K562 (cell line): ENCODE data around the gene METTL23. TPM values are rescaled to one million over a fixed set of nuclear protein-coding genes. Genes with fewer than 3 reads are reported as not detected.
A peak's percentile ranks its signal among the peaks of the same experiment; 100 is the strongest.

Experiments used
- ATAC-seq: fragments of 200-7000 bp; cut with Tn5 transposase; 3 replicates; pipeline ENCODE4 v1.9.1; 2020; ENCODE audit warnings: moderate library complexity
- BruUV-seq: library from RNA; stranded (reverse); fragments of 400-500 nt; replicated peaks from 2 replicates; lab custom pipeline; 2021; lab: Mats Ljungman, UMichigan
- CTCF ChIA-PET: fragments of 300-600 bp; formaldehyde crosslinking; extraction: SDS; loops from one replicate; lab custom pipeline; 2021; ENCODE audit warnings: low intra/inter-chr PET ratio; lab: Yijun Ruan, JAX
- POLR2A ChIA-PET: fragments of 300-600, 350-650 bp; sonication (Branson Sonifier 250); formaldehyde crosslinking; extraction: SDS; loops from one replicate; lab custom pipeline; 2021; ENCODE audit warnings: antibody characterized with exemption, inconsistent platforms; lab: Yijun Ruan, JAX
- DNase-seq, 4 experiments: peaks; one replicate each; pipeline versions ENCODE4 v3.0.0 to v3.0.0-alpha.2; 2011 to 2018; ENCODE audit warnings: low spot score in 3 of 4, mixed read lengths in 3 of 4; ENCODE audit errors: extremely low read depth in 1 of 4
- FAIRE-seq: peaks from 2 replicates; lab custom pipeline; 2011; peaks lifted over from hg19 to GRCh38; lab: Jason Lieb, UNC
- H2AFZ ChIP-seq: 2 replicates; pipeline ENCODE4 v1.6.0; 2011; ENCODE audit warnings: low read depth, low read length, control low read depth, inconsistent platforms
- H3K27ac ChIP-seq: fragments of 200-600 bp; 3 replicates; pipeline ENCODE4 v1.8.0; 2011; ENCODE audit warnings: low read depth, mild to moderate bottlenecking, control low read depth, inconsistent platforms, low read length, moderate library complexity, mixed read lengths; ENCODE audit errors: extremely low read depth
- H3K27me3 ChIP-seq, 2 experiments: fragments of 300-600 bp in 1 of 2; 2 replicates in 1 of 2; 3 replicates in 1 of 2; pipeline versions ENCODE4 v1.6.0 to v1.8.0; 2011; ENCODE audit warnings: inconsistent platforms in 2 of 2, low read length in 2 of 2, mild to moderate bottlenecking in 1 of 2, mixed read lengths in 1 of 2, moderate library complexity in 1 of 2; ENCODE audit not compliant: control insufficient read depth in 2 of 2, insufficient read depth in 2 of 2
- H3K36me3 ChIP-seq: fragments of 300-600 bp; 3 replicates; pipeline ENCODE4 v1.8.0; 2011; ENCODE audit warnings: mild to moderate bottlenecking, low read length, inconsistent platforms; ENCODE audit not compliant: control insufficient read depth, insufficient read depth
- H3K4me1 ChIP-seq, 2 experiments: fragments of 200-600 bp in 1 of 2; replicated peaks in 1 of 2; 2 replicates in 1 of 2; 3 replicates in 1 of 2; pipeline versions ENCODE4 v1.5.1 to v1.8.0; 2011; ENCODE audit warnings: inconsistent platforms in 2 of 2, low read length in 2 of 2, mild to moderate bottlenecking in 1 of 2, mixed read lengths in 1 of 2, moderate library complexity in 1 of 2; ENCODE audit not compliant: control insufficient read depth in 2 of 2, insufficient read depth in 2 of 2
- H3K4me2 ChIP-seq: 2 replicates; pipeline ENCODE4 v1.6.1; 2011; ENCODE audit warnings: low read length, control low read depth, inconsistent platforms, mixed read lengths; ENCODE audit not compliant: insufficient read depth
- H3K4me3 ChIP-seq: fragments of 200-600 bp; sonication (generic), shearing (Covaris generic); 2 replicates; pipeline ENCODE4 v1.5.1; 2016; ENCODE audit warnings: control low read depth, inconsistent platforms
- H3K79me2 ChIP-seq: fragments of 200-600 bp; 3 replicates; pipeline ENCODE4 v1.8.0; 2011; ENCODE audit warnings: low read length, inconsistent platforms; ENCODE audit not compliant: control insufficient read depth, insufficient read depth
- H3K9ac ChIP-seq, 2 experiments: 2 replicates each; pipeline versions ENCODE4 v1.6.0 to v1.6.1; 2011; ENCODE audit warnings: low read depth in 2 of 2, low read length in 2 of 2, control low read depth in 1 of 2, inconsistent platforms in 1 of 2, mild to moderate bottlenecking in 1 of 2, mixed read lengths in 1 of 2; ENCODE audit not compliant: insufficient read depth in 1 of 2
- H3K9me1 ChIP-seq: one replicate; pipeline ENCODE4 v1.6.0; 2011; ENCODE audit warnings: inconsistent platforms, mild to moderate bottlenecking, low read length, moderate library complexity; ENCODE audit not compliant: control insufficient read depth, insufficient read depth
- H3K9me3 ChIP-seq: replicated peaks from 2 replicates; pipeline ENCODE4 v1.5.1; 2011; ENCODE audit warnings: low read depth, low read length, inconsistent platforms; ENCODE audit not compliant: control insufficient read depth, insufficient read depth
- H4K20me1 ChIP-seq: replicated peaks from 2 replicates; pipeline ENCODE4 v1.6.1; 2011; ENCODE audit warnings: low read length, inconsistent platforms, mixed read lengths; ENCODE audit not compliant: control insufficient read depth, insufficient read depth
- BRF2 ChIP-seq: IDR thresholded peaks from 3 replicates; pipeline ENCODE4 v1.6.1; 2011; ENCODE audit warnings: borderline replicate concordance, mild to moderate bottlenecking; ENCODE audit not compliant: insufficient read length, insufficient read depth
- ELF1 ChIP-seq: fragments of 200-800 bp; sonication (Bioruptor generic); IDR thresholded peaks from 2 replicates; pipeline ENCODE4 v1.6.1; 2016; ENCODE audit warnings: missing genetic modification characterization, missing compliant biosample characterization
- GTF2E2 ChIP-seq: fragments of 200-800 bp; sonication (Bioruptor generic); IDR thresholded peaks from 2 replicates; pipeline ENCODE4 v1.6.1; 2016; ENCODE audit warnings: missing genetic modification characterization, missing compliant biosample characterization
- MYBL2 ChIP-seq, 2 experiments: fragments of 450-650 bp in 1 of 2; sonication (generic) in 1 of 2; formaldehyde crosslinking in 1 of 2; IDR thresholded peaks; 2 replicates each; pipeline versions ENCODE4 v1.6.1 to v1.8.1; 2017 to 2022; ENCODE audit warnings: borderline replicate concordance in 1 of 2, inconsistent platforms in 1 of 2, low read depth in 1 of 2, mild to moderate bottlenecking in 1 of 2, missing genetic modification reagents in 1 of 2, moderate library complexity in 1 of 2
- PHF21A ChIP-seq: fragments of 450-650 bp; IDR thresholded peaks from 2 replicates; pipeline ENCODE4 v1.6.1; 2017; ENCODE audit warnings: low read depth, borderline replicate concordance
- RBM15 ChIP-seq: fragments of 200-400 bp; formaldehyde crosslinking; IDR thresholded peaks from 2 replicates; pipeline ENCODE4 v1.6.1; 2018; ENCODE audit warnings: mild to moderate bottlenecking, low read length, moderate library complexity; ENCODE audit not compliant: insufficient read depth
- SRSF1 ChIP-seq: fragments of 200-400 bp; formaldehyde crosslinking; IDR thresholded peaks from 2 replicates; pipeline ENCODE4 v1.6.1; 2017; ENCODE audit warnings: mild to moderate bottlenecking, low read depth, low read length, moderate library complexity
- XRCC4 ChIP-seq: IDR thresholded peaks from one replicate; pipeline ENCODE4 v1.6.1; 2011; ENCODE audit not compliant: insufficient read depth, insufficient read length; ENCODE audit errors: extremely low read depth
- ZBTB2 ChIP-seq: fragments of 450-650 bp; IDR thresholded peaks from 2 replicates; pipeline ENCODE4 v1.6.1; 2016; ENCODE audit warnings: antibody characterized with exemption
- ZFPM2 ChIP-seq: fragments of 250-450 bp; sonication (Bioruptor Pico); IDR thresholded peaks from 2 replicates; pipeline ENCODE4 v1.5.1; 2022; ENCODE audit warnings: mild to moderate bottlenecking
- ZHX1 ChIP-seq: fragments of 150-350 bp; conservative IDR thresholded peaks from 2 replicates; pipeline ENCODE4 v1.6.1; 2014; ENCODE audit warnings: low read length
- ZNF408 ChIP-seq: fragments of 250-450 bp; sonication (Bioruptor Pico); IDR thresholded peaks from 2 replicates; pipeline ENCODE4 v1.4.0; 2020; ENCODE audit warnings: low read depth, mild to moderate bottlenecking, moderate library complexity
- ZNF444 ChIP-seq: fragments of 250-450 bp; sonication (Bioruptor Pico); IDR thresholded peaks from 2 replicates; pipeline ENCODE4 v1.4.0; 2020; ENCODE audit warnings: mild to moderate bottlenecking, moderate library complexity
- ZNF445 ChIP-seq: fragments of 250-450 bp; sonication (Bioruptor Pico); IDR thresholded peaks from 2 replicates; pipeline ENCODE4 v1.4.0; 2020; ENCODE audit warnings: low read depth, mild to moderate bottlenecking, moderate library complexity
- ZNF699 ChIP-seq: fragments of 250-450 bp; sonication (Bioruptor Pico); IDR thresholded peaks from 2 replicates; pipeline ENCODE4 v1.8.0; 2021; ENCODE audit warnings: mild to moderate bottlenecking, moderate library complexity; ENCODE audit not compliant: insufficient replicate concordance
- ZZZ3 ChIP-seq: fragments of 450-650 bp; IDR thresholded peaks from 2 replicates; pipeline ENCODE4 v1.6.1; 2016; ENCODE audit warnings: antibody characterized with exemption, mild to moderate bottlenecking, moderate library complexity
- WGBS: fragments of 100-300 bp; shearing (Covaris generic); methylation state at CpG from one replicate; pipeline ENCODE4 v1.1.6; 2016; ENCODE audit warnings: low coverage, mixed read lengths; ENCODE audit not compliant: insufficient coverage; ENCODE audit errors: missing lambda C conversion rate; 5-methylcytosine and 5-hydroxymethylcytosine counted together
- in situ Hi-C: fragments of 300-500 bp; cut with MboI; formaldehyde crosslinking; loops from 4 replicates; pipeline ENCODE4 v1.15.0; 2018; ENCODE audit warnings: inconsistent platforms, mixed read lengths
- intact Hi-C: fragments of 100-400 bp; cut with micrococcal nuclease; formaldehyde crosslinking; loops from 2 replicates; pipeline ENCODE4 v1.14.2; 2022
- polyA plus RNA-seq, 8 experiments: library from polyadenylated mRNA; depleted of rRNA in 4 of 8; stranded (reverse) in 5 of 8; unstranded in 3 of 8; fragments of >200 nt; fragmentation: Nextera tagmentation in 2 of 8; fragmentation: Illumina TruSeq in 1 of 8; extraction: Ambion mirVana in 2 of 8; extraction: Trizol in 1 of 8; gene quantifications; 2 replicates each; pipeline versions ENCODE4 v1.2.1 to v1.2.3, GENCODE V29; 2011 to 2014; ENCODE audit warnings: inconsistent platforms in 1 of 8, missing spikeins in 1 of 8
- total RNA-seq, 7 experiments: library from RNA; depleted of rRNA in 6 of 7; stranded (reverse); fragments of >200 nt in 6 of 7; fragmentation: Illumina TruSeq in 2 of 7; extraction: Trizol in 2 of 7; gene quantifications; 2 replicates each; pipeline versions ENCODE4 v1.2.1 to v1.2.3, GENCODE V29; 2011 to 2021; ENCODE audit warnings: low replicate concordance in 1 of 7

The METTL23 gene
- total and polyA plus RNA-seq, 9 of the 15 experiments (the other 6 are each of a cell fraction or from before 2014, with no cell fraction given): 29.4 to 67.3 (median 41.6) TPM

- ATAC-seq: peak; percentile 74
- in situ Hi-C loops: no loop called here
- peaks cover 54% of the 10 kb centered on the region for H3K36me3 ChIP-seq
- peaks cover 31% of the 10 kb centered on the region for H4K20me1 ChIP-seq
- peak within 1 kb of the TSS; percentile 99 for H3K27ac ChIP-seq
- H3K4me2 ChIP-seq: peak within 1 kb of the TSS; percentile 88
- H3K4me3 ChIP-seq: peak within 1 kb of the TSS; percentile 91
- H2AFZ ChIP-seq: peak within 1 kb of the TSS; percentile 96
- peaks cover 81% of the 10 kb centered on the region for H3K79me2 ChIP-seq
- FAIRE-seq: peak; percentile 79
- H3K9me1 ChIP-seq: no peaks in the 10 kb centered on the region
- no TSS peak for BruUV-seq
- H3K9me3 ChIP-seq: no peaks in the 10 kb centered on the region
- 2% methylated on average over 52 of the region's 60 CpGs for WGBS
- intact Hi-C loops: loop anchor here (2.0 kb wide), 1 partner anchor 52 kb away; no protein-coding TSS in a partner anchor
- H3K27me3 ChIP-seq: no peaks in the 10 kb centered on the region
- ChIA-PET POLR2A (interaction anchor here (0.6 to 8.5 kb wide), 33 partner anchors 9 to 1628 kb away, joined by 3 to 75 read pairs (median 4); partner anchors contain the start of genes JMJD6, METTL23 and MXRA7), CTCF (no interaction called here)
- peak; percentile 91 to 99 (median 95) for DNase-seq
- peak within 1 kb of the TSS; percentile 99 for H3K9ac ChIP-seq
- H3K4me1 ChIP-seq: peaks cover 5 to 27% of the 10 kb centered on the region in 2 experiments
- TF ChIP-seq MYBL2 (IDR thresholded peaks at IDR 0.05; ENCODE audit: low read depth) (peak; percentile 92), MYBL2 (CRISPR knock-in tag; IDR thresholded peaks at IDR 0.05; ENCODE audit: borderline replicate concordance) (no peak), RBM15 (peak; percentile 93; the same call in 1 of the 2 replicates), ZZZ3 (no peak), GTF2E2 (peak; percentile 100), ELF1 (peak; percentile 92), ZNF699 (no peak), BRF2 (no peak), ZHX1 (0 out of 2 replicates have a peak, but pooled peaks have one; percentile 37), ZFPM2 (CRISPR knock-in tag) (0 out of 2 replicates have a peak, but pooled peaks have one; percentile 81), XRCC4 (no peak), ZBTB2 (peak; percentile 76; the same call in 1 of the 2 replicates), SRSF1 (no peak), ZNF445 (no peak), ZNF408 (CRISPR knock-in tag) (no peak), PHF21A (peak; percentile 49; the same call in 1 of the 2 replicates), ZNF444 (CRISPR knock-in tag) (no peak)
Observed at GRCh38 chr17:76737082-76737675, 10.5 kb downstream of the METTL23 start, which contains the start of gene SRSF2. Gene SRSF2, minus strand, starts transcription at chr17:76737331. Its CDS starts 171 bp downstream, at chr17:76737160.
